GM21360 (cell line): ENCODE results near the gene DIPK1A.

ENCODE experiments used
- ATAC-seq: cut with Tn5 transposase; IDR thresholded peaks from one replicate; pipeline ENCODE4 v1.9.1; 2021; ENCODE audit warnings: mild to moderate bottlenecking, moderate library complexity; ENCODE audit not compliant: unreplicated experiment

Gene DIPK1A

DNA sequence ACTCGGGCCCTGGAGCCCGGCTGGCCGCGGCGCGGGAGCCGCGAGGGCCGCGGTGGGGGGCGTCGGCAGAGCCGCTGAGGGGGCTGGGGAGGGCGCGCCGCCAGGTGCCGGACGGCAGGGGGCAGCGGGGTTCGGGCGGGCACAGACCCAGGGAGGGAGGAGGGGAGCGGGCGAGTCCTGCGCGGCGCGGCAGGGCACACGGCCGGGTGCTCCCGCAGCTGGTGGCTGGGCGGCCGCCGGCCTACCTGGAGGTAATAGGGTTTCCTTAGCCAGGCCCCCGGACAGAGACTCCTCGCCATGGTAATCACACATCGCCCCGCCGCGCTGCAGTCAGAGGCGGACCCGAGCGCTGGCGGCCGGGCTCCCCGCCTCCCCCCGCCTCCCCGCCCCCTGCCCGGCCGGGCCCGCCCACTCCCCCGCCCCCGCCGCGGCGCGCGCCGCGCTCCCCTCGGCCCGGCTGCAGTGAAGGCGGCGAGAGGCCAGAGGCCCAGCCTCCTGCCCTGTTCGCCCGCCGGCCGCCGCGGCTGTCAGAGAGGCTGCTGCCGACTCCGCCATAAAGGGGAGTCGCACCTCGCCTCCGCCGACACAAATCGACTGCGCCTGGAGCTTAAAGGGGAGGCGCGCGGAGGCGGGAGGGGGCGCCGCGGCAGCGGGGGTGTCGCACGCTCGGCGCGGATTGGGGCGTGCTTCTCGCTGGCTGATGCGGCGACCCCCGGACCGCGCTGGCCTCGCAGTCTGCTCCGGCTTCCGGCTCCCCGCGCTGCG is at the start of gene DIPK1A:
Gene DIPK1A, minus strand, starts transcription at position 332 of the 765 bp plus-strand sequence. Its CDS starts 33 bp downstream, at position 299.
- peak; percentile 34 for ATAC-seq

- ATAC-seq: no peak
These were observed 46.8 kb upstream of the DIPK1A start for GRCh38 chr1:93007941-93008577.

DNA sequence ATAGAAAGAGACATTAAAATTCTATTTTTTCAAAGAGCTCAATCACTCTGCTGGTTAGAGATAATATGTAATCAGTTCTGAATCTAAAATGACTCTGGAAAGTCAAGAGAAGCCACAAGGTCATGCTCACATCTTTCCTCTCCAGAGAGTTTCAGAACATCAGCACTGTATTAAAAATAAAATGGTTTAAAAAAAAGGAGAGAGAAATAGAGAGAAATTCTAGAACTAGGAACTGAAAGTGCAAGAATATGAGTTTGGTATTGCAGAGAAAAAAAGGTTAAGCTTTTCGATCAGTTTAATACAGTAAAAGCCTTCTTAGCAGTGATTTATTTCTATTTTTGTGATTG is 44.0 kb upstream of the DIPK1A start:
- ATAC-seq: no peak

DNA sequence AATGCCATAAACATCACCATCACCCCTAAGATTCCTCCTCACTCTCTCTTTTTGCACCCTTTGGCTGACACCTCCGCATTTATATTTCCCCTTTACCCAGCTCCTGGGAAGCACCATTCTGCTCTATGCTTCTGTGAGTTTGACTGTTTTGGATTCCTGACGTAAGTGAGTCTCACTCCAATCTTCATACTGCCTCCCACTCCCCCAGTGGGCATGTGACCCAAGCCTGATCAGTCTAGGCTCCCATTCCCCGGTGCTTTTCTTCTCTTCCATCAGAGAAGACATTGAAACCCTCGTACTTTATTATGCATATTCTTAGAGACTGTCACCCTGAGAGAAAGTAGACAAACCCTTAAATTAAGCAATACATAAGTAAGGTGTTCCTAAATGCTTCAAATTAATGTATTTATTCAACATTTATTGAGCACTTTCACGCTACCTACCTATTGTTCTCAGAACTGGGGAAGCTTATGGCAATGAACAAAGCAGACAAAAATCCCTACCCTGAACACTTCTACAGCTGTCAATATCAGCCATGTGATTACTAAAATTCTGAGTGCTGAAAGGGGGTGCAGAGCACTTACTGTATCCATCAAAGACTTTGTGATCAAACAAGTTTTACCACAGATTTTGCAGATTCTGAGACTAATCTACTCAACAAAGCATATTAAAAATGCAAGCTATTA is 43.4 kb upstream of the DIPK1A start:
- no peak for ATAC-seq

- ATAC-seq: no peak
These were observed 42.7 kb upstream of the DIPK1A start for GRCh38 chr1:93003981-93004380.

- ATAC-seq: no peak
These were observed 41.5 kb upstream of the DIPK1A start for GRCh38 chr1:93002781-93003180.

DNA sequence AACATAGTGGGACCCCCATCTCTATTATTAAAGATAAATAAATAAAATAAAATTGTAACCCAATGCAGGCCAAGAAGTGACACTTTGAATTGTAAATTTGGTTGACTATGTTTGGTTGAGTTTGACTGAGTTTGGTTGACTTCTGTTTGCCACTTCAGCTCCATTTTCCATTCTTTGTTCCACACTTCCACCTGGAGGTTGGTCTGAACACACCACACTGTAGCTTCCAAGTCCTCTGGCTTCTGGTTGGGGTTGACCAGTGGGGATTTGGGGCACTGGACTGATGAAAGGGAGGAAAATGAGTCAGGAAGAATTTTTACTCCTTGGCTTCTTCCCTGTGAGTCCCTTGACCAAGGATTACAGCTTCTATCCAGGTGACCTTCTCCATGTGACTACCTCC is 40.6 kb upstream of the DIPK1A start:
- no peak for ATAC-seq

DNA sequence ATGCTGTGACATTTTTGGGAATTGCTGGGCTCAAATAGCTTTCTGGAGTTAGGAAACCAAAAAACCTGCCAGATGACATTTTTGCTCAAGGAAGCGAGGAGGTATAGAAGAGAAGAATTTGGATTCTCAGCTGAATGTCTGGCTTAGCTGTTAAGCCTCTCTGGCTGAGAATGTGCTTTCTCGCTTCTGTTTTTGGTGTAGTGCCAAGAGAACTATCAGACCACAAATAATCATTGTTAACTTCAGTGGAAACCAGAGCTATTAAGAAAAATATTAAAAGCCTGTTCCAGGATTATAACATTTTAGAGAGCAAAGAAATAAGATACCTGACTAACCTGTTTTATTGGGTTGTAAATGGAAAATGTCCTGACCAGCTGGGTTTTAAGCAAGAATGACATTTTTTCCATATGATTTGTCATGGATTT is 39.5 kb upstream of the DIPK1A start:
- ATAC-seq: no peak

- ATAC-seq: no peak
These were observed 39.0 kb upstream of the DIPK1A start for GRCh38 chr1:93000291-93000690.

DNA sequence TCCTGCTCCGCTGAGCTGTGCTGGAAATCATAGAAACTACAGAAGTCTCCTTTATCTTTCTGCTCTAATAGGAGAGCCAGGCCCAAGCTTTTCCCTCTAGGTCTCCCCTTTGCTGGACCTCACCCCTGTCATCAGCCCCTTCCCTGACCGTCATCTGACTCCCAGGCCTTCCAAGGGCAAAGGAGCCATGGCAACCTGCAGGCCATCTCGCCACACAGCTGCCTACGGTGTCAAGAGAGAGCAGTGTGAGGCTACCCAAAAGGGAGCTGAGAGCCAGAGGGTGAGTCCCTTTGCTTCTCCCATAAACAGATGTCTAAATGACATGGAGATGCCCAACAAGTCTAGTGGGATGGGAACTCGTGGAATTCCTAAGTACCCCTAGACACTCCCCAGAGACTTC is 37.6 kb upstream of the DIPK1A start:
- ATAC-seq: no peak

DNA sequence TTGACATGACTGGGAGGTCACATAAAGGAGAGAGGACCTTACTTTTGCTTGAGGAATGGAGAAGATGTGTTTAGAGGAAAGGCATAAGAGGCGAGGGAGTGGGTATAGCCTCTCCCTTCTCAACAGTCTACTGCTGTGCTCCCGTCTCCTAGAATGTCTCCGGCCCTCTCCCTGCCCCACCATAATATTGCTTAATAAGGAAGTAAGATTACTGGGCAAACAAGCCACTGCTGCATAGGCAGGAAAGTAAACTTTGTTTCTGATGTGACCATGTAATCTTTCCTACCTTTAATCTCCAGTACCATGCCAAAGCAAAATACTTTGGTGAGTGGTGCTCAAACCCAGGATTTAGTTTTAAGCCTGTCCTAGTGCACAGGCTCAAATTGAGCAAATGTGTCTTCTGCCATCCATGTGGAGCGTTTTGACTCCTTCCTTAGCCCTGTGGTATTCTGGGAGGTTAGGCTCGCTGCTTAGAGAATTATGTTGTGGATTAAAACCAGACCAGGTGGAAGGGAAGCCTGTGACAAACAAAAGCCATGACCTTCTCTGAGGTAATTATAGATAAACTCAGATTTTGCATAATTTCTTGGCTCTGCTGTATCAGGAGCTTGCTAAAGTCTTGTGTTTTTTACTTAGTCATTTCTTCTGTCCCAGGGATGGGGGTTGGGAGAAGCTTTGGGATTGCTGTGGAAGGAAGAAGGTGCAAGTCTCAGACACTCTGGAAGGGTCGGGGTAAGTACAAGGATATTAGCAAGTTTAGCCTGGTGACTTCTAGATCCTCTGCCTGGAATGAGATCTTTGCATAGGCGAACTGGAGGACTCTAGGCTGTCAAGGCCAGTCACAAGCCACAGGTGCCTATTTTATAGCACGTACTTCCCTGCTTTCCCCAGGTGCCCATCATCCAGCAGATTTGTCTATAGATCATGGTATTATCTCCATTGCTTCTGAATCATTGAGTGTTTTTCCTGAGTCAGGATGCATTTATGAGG is 34.5 kb upstream of the DIPK1A start:
- no peak for ATAC-seq

GRCh38 chr1:92994105-92994712 is 32.9 kb upstream of the DIPK1A start:
- ATAC-seq: peak; percentile 76

GRCh38 chr1:92993581-92993980 is 32.3 kb upstream of the DIPK1A start:
- ATAC-seq: no peak

GRCh38 chr1:92992877-92993276 is 31.6 kb upstream of the DIPK1A start:
- no peak for ATAC-seq

GRCh38 chr1:92992054-92992453 is 30.8 kb upstream of the DIPK1A start:
- ATAC-seq: no peak

- ATAC-seq: no peak
These were observed 29.6 kb upstream of the DIPK1A start for GRCh38 chr1:92990828-92991227.

- no peak for ATAC-seq
These were observed 28.8 kb upstream of the DIPK1A start for GRCh38 chr1:92989936-92990583.

- no peak for ATAC-seq
These were observed 28.0 kb upstream of the DIPK1A start for GRCh38 chr1:92989253-92989652.

DNA sequence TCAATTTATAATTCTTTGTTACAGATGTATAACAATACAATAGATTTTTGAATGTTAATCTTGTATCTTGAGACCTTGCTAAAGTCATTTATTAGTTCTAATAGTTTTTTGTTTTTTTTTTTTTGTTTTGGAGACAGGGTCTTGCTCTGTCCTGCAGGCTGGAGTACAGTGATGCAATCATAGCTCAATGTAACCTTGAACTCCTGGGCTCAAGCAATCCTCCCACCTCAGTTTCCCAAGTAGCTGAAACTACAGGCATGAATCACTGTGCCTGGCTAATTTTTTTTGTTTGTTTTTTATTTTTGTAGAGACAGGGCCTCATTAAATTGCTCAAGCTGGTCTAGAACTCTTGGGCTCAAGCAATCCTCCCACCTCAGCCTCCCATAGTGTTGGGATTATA is 26.2 kb upstream of the DIPK1A start:
- no peak for ATAC-seq

- ATAC-seq: no peak
These were observed 23.8 kb upstream of the DIPK1A start for GRCh38 chr1:92985101-92985500.
